K562 (cell line): ENCODE measurements around the gene DNAJB13. TPM values are rescaled to one million over a fixed set of nuclear protein-coding genes. Genes with fewer than 3 reads are reported as not detected.

Experiments used
- ATF1 ChIP-seq, 2 experiments: fragments of 450-650 bp in 1 of 2; IDR thresholded peaks; 2 replicates each; pipeline ENCODE4 v1.6.1; 2016; ENCODE audit warnings: missing compliant biosample characterization in 1 of 2, missing genetic modification characterization in 1 of 2
- CC2D1A ChIP-seq: fragments of 450-650 bp; IDR thresholded peaks from 2 replicates; pipeline ENCODE4 v1.6.1; 2017; ENCODE audit warnings: mild to moderate bottlenecking
- CREB1 ChIP-seq, 2 experiments: sonication (generic) in 1 of 2; formaldehyde crosslinking in 1 of 2; IDR thresholded peaks; 2 replicates each; pipeline versions ENCODE4 v1.6.1 to v1.8.0; 2012 to 2022; ENCODE audit warnings: inconsistent platforms in 1 of 2, mild to moderate bottlenecking in 1 of 2, missing genetic modification reagents in 1 of 2, moderate library complexity in 1 of 2
- CREM ChIP-seq: IDR thresholded peaks from 2 replicates; pipeline ENCODE4 v1.6.1; 2014; ENCODE audit warnings: antibody characterized with exemption, low read depth
- FOXK2 ChIP-seq, 2 experiments: fragments of 450-650 bp; IDR thresholded peaks in 1 of 2; conservative IDR thresholded peaks in 1 of 2; 2 replicates each; pipeline ENCODE4 v1.6.1; 2016; ENCODE audit warnings: low read depth in 2 of 2, mild to moderate bottlenecking in 1 of 2
- GABPA ChIP-seq: fragments of 200-800 bp; sonication (Bioruptor generic); conservative IDR thresholded peaks from 2 replicates; pipeline ENCODE4 v1.6.1; 2016; ENCODE audit warnings: low read depth, missing genetic modification characterization, missing compliant biosample characterization
- HNRNPUL1 ChIP-seq: fragments of 200-400 bp; formaldehyde crosslinking; IDR thresholded peaks from 2 replicates; pipeline ENCODE4 v1.6.1; 2017; ENCODE audit warnings: low read length
- JUNB ChIP-seq: fragments of 450-650 bp; formaldehyde crosslinking; conservative IDR thresholded peaks from 2 replicates; pipeline ENCODE4 v1.4.0; 2020; ENCODE audit warnings: mild to moderate bottlenecking
- MNT ChIP-seq, 2 experiments: fragments of 450-650 bp; conservative IDR thresholded peaks; 2 replicates each; pipeline ENCODE4 v1.6.1; 2017; ENCODE audit warnings: mild to moderate bottlenecking in 2 of 2, moderate library complexity in 2 of 2
- NFXL1 ChIP-seq: fragments of 450-650 bp; formaldehyde crosslinking; IDR thresholded peaks from 2 replicates; pipeline ENCODE4 v1.4.0; 2021; ENCODE audit warnings: mild to moderate bottlenecking
- NR2C1 ChIP-seq, 2 experiments: fragments of 450-650 bp; IDR thresholded peaks; 2 replicates each; pipeline ENCODE4 v1.6.1; 2017; ENCODE audit warnings: mild to moderate bottlenecking in 2 of 2, antibody characterized with exemption in 1 of 2, inconsistent platforms in 1 of 2, missing compliant biosample characterization in 1 of 2, missing genetic modification characterization in 1 of 2
- TAL1 ChIP-seq: fragments of 450-650 bp; IDR thresholded peaks from 2 replicates; pipeline ENCODE4 v1.6.1; 2016; ENCODE audit warnings: mild to moderate bottlenecking
- XRCC4 ChIP-seq: IDR thresholded peaks from one replicate; pipeline ENCODE4 v1.6.1; 2011; ENCODE audit not compliant: insufficient read depth, insufficient read length; ENCODE audit errors: extremely low read depth
- polyA plus RNA-seq, 8 experiments: library from polyadenylated mRNA; depleted of rRNA in 4 of 8; stranded (reverse) in 5 of 8; unstranded in 3 of 8; fragments of >200 nt; fragmentation: Nextera tagmentation in 2 of 8; fragmentation: Illumina TruSeq in 1 of 8; extraction: Ambion mirVana in 2 of 8; extraction: Trizol in 1 of 8; gene quantifications; 2 replicates each; pipeline versions ENCODE4 v1.2.1 to v1.2.3, GENCODE V29; 2011 to 2014; ENCODE audit warnings: inconsistent platforms in 1 of 8, missing spikeins in 1 of 8
- total RNA-seq, 7 experiments: library from RNA; depleted of rRNA in 6 of 7; stranded (reverse); fragments of >200 nt in 6 of 7; fragmentation: Illumina TruSeq in 2 of 7; extraction: Trizol in 2 of 7; gene quantifications; 2 replicates each; pipeline versions ENCODE4 v1.2.1 to v1.2.3, GENCODE V29; 2011 to 2021; ENCODE audit warnings: low replicate concordance in 1 of 7
- TF ChIP-seq, protein P1 (sequence below): fragments of 150-350 bp; conservative IDR thresholded peaks from 2 replicates; pipeline ENCODE4 v1.6.1; 2014; ENCODE audit warnings: low read length

The DNAJB13 gene
- total and polyA plus RNA-seq, 9 of the 15 experiments (the other 6 are each of a cell fraction or from before 2014, with no cell fraction given): 0.14 TPM; not detected in 8

- TF ChIP-seq XRCC4: no peak
- TF ChIP-seq CREM: peak; percentile 27; the same call in 1 of the 2 replicates
- no peak for TF ChIP-seq NFXL1
- peak; percentile 47; the same call in 1 of the 2 replicates for TF ChIP-seq GABPA (tag)
- no peak for TF ChIP-seq CC2D1A
- 0 out of 4 replicates have a peak, but pooled peaks have one; percentile 13 to 40 for TF ChIP-seq FOXK2 (conservative IDR thresholded peaks at IDR 0.05 in 1 of 2, IDR thresholded peaks at IDR 0.05 in 1 of 2; ENCODE audit: low read depth in 2 of 2)
- TF ChIP-seq MNT (conservative IDR thresholded peaks at IDR 0.05): peak in 1 of 2 experiments; percentile 38; a peak in 3 of 4 replicates
- TF ChIP-seq, protein P1, sequence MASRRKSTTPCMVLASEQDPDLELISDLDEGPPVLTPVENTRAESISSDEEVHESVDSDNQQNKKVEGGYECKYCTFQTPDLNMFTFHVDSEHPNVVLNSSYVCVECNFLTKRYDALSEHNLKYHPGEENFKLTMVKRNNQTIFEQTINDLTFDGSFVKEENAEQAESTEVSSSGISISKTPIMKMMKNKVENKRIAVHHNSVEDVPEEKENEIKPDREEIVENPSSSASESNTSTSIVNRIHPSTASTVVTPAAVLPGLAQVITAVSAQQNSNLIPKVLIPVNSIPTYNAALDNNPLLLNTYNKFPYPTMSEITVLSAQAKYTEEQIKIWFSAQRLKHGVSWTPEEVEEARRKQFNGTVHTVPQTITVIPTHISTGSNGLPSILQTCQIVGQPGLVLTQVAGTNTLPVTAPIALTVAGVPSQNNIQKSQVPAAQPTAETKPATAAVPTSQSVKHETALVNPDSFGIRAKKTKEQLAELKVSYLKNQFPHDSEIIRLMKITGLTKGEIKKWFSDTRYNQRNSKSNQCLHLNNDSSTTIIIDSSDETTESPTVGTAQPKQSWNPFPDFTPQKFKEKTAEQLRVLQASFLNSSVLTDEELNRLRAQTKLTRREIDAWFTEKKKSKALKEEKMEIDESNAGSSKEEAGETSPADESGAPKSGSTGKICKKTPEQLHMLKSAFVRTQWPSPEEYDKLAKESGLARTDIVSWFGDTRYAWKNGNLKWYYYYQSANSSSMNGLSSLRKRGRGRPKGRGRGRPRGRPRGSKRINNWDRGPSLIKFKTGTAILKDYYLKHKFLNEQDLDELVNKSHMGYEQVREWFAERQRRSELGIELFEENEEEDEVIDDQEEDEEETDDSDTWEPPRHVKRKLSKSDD: no peak
- peak; percentile 47; the same call in 1 of the 2 replicates for TF ChIP-seq TAL1
- no peak for TF ChIP-seq CREB1 (IDR thresholded peaks at IDR 0.05)
- 0 out of 2 replicates have a peak, but pooled peaks have one; percentile 19 for TF ChIP-seq CREB1 (CRISPR knock-in tag; IDR thresholded peaks at IDR 0.05)
- no peak for TF ChIP-seq HNRNPUL1
- TF ChIP-seq JUNB (CRISPR knock-in tag): no peak
- no peak for TF ChIP-seq ATF1 (CRISPR knock-in tag; IDR thresholded peaks at IDR 0.05)
- no peak for TF ChIP-seq ATF1 (tag; IDR thresholded peaks at IDR 0.05)
- TF ChIP-seq NR2C1 (IDR thresholded peaks at IDR 0.05): no peak
- TF ChIP-seq NR2C1 (tag; IDR thresholded peaks at IDR 0.05): no peak
These were observed 29.5 kb downstream of the DNAJB13 start (continued) for GRCh38 chr11:73980001-73980961.
